Fibroblast of skin of scalp (primary cell): ENCODE results near the gene XRCC2.

ENCODE experiments used
- DNase-seq: peaks from one replicate; pipeline ENCODE4 v3.0.0-alpha.2; 2013

The XRCC2 gene

GRCh38 chr7:152608656-152609055 is 67.3 kb downstream of the XRCC2 start:
- DNase-seq: no peak

- no peak for DNase-seq
Measured at GRCh38 chr7:152608208-152608607, 67.7 kb downstream of the XRCC2 start.

DNA sequence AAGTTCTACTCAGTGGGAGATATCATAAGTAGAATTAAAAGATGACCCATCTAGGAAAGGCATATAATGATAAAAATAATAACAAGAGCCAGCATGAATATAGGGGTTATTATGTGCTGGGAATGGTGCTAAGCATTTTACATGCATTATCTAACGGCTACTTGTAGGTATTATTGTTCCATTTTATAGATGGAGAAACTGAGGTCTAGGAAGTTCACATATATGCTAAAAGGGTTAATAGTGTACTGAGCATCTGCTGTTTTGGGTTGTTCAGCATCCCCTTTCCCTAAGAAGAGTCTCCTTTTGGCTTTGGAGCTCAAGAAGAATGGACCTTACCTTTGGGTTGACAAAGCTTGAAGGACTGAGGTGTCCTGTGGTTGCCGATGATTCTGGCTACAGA is 68.9 kb downstream of the XRCC2 start:
- no peak for DNase-seq

- no peak for DNase-seq
Measured at GRCh38 chr7:152602962-152603361, 73.0 kb downstream of the XRCC2 start.

GRCh38 chr7:152601305-152601798 is 74.6 kb downstream of the XRCC2 start:
- DNase-seq: no peak

GRCh38 chr7:152600266-152600665 is 75.7 kb downstream of the XRCC2 start:
- DNase-seq: no peak

- DNase-seq: no peak
Measured at GRCh38 chr7:152597507-152597906, 78.4 kb downstream of the XRCC2 start.

GRCh38 chr7:152596824-152597223 is 79.1 kb downstream of the XRCC2 start:
- DNase-seq: no peak
